Spleen (tissue), 11 donors: ENCODE results near the gene STRN. TPM values are rescaled to one million over a fixed set of nuclear protein-coding genes. Genes with fewer than 3 reads are reported as not detected.
"Not testable (repeated sequence)": the region's sequence is repeated elsewhere in the genome, so short reads cannot be mapped to it uniquely, and the experiment has no call there.

ENCODE experiments used
- DNase-seq: peaks from one replicate; pipeline ENCODE4 v3.0.0-alpha.2; 2020
- H3K27ac ChIP-seq, 8 donors: fragments of 200-600 bp; sonication (generic) in 7 of 8; 1 replicate in 4 of 8; 2 replicates in 4 of 8; pipeline versions ENCODE4 v1.5.0 to v1.8.0; 2016 to 2021; ENCODE audit warnings: inconsistent platforms in 4 of 8, mild to moderate bottlenecking in 4 of 8, moderate library complexity in 1 of 8
- H3K27me3 ChIP-seq, 7 donors: fragments of 200-600 bp; sonication (generic) in 6 of 7; replicated peaks in 1 of 7; 1 replicate in 4 of 7; 2 replicates in 3 of 7; pipeline versions ENCODE4 v1.5.0 to v1.8.0; 2016 to 2021; ENCODE audit warnings: inconsistent platforms in 3 of 7, mild to moderate bottlenecking in 1 of 7
- H3K36me3 ChIP-seq, 6 donors: fragments of 200-600 bp; sonication (generic) in 5 of 6; 1 replicate in 4 of 6; 2 replicates in 2 of 6; pipeline versions ENCODE4 v1.5.0 to v1.8.0; 2016 to 2021; ENCODE audit warnings: inconsistent platforms in 2 of 6
- H3K4me1 ChIP-seq, 6 donors: fragments of 200-600 bp; sonication (generic) in 5 of 6; 1 replicate in 3 of 6; 2 replicates in 3 of 6; pipeline versions ENCODE4 v1.5.0 to v1.8.0; 2016 to 2021; ENCODE audit warnings: inconsistent platforms in 3 of 6
- H3K4me3 ChIP-seq, 8 donors: fragments of 200-600 bp; sonication (generic) in 7 of 8; 1 replicate in 4 of 8; 2 replicates in 4 of 8; pipeline versions ENCODE4 v1.5.0 to v1.8.0; 2016 to 2021; ENCODE audit warnings: inconsistent platforms in 4 of 8, mild to moderate bottlenecking in 4 of 8, moderate library complexity in 2 of 8
- H3K9me3 ChIP-seq, 8 donors: fragments of 200-600 bp; sonication (generic) in 7 of 8; 1 replicate in 4 of 8; 2 replicates in 4 of 8; pipeline versions ENCODE4 v1.5.0 to v1.8.0; 2016 to 2021; ENCODE audit warnings: inconsistent platforms in 4 of 8
- POLR2A ChIP-seq, 3 donors: fragments of 450-650 bp; IDR thresholded peaks; one replicate each; pipeline ENCODE4 v1.5.1; 2017; ENCODE audit warnings: antibody characterized with exemption in 3 of 3, mild to moderate bottlenecking in 1 of 3
- POLR2AphosphoS5 ChIP-seq, 3 donors: sonication (generic); formaldehyde crosslinking; IDR thresholded peaks; one replicate each; pipeline ENCODE4 v1.5.1; 2017; ENCODE audit warnings: antibody characterized with exemption in 3 of 3
- WGBS, 5 donors: extraction: QIAGEN DNeasy Blood & Tissue Kit in 3 of 5; methylation state at CpG; one replicate each; pipeline versions ENCODE4 v1.1.5 to v1.1.7; 2013 to 2018; 5-methylcytosine and 5-hydroxymethylcytosine counted together
- intact Hi-C: fragments of 100-400 bp; cut with DNase I; formaldehyde crosslinking; loops from one replicate; pipeline ENCODE4 v1.15.0; 2023; ENCODE audit warnings: low total_unique reads
- polyA plus RNA-seq, 3 donors: library from polyadenylated mRNA; stranded (reverse); fragments of 200-250 nt; gene quantifications; one replicate each; pipeline ENCODE4 v1.2.1, GENCODE V29; 2013
- total RNA-seq, 7 donors: library from RNA; depleted of rRNA in 3 of 7; stranded (reverse); fragments of >200 nt in 3 of 7; fragmentation: NEBNext Ultra II Directional in 4 of 7; extraction: Animal tissue kit (Norgen Biotek cat#: 25700) in 4 of 7; gene quantifications; one replicate each; pipeline versions ENCODE4 v1.1.0 to v1.2.1, GENCODE V29; 2016 to 2021
- TF ChIP-seq, protein P1 (sequence below), 11 experiments: fragments of 200-600 bp in 7 of 11; fragments of 450-650 bp in 4 of 11; sonication (generic) in 4 of 11; IDR thresholded peaks in 8 of 11; conservative IDR thresholded peaks in 3 of 11; 1 replicate in 7 of 11; 2 replicates in 4 of 11; pipeline versions ENCODE4 v1.4.0 to v1.8.0; 2016 to 2021; ENCODE audit warnings: antibody characterized with exemption in 11 of 11, inconsistent platforms in 4 of 11, mild to moderate bottlenecking in 1 of 11
- donor health status: healthy with polysubstance abuse.
- donor health status: DM: no; HTN: no; CAD: no; lungs with moderate emphysema.
- donor health status: DM: no; HTN: no; CAD: no.
- donor health status: Bipolar disorder and iron deficiency.
- donor health status: healthy.
- donor health status: DM: no; HTN: no; CAD: no.
- donor health status: DM: yes; HTN: yes; CAD: no.

STRN gene
- total and polyA plus RNA-seq, 10 donors, result 2.2 to 33.3 (median 26.2) TPM

DNA sequence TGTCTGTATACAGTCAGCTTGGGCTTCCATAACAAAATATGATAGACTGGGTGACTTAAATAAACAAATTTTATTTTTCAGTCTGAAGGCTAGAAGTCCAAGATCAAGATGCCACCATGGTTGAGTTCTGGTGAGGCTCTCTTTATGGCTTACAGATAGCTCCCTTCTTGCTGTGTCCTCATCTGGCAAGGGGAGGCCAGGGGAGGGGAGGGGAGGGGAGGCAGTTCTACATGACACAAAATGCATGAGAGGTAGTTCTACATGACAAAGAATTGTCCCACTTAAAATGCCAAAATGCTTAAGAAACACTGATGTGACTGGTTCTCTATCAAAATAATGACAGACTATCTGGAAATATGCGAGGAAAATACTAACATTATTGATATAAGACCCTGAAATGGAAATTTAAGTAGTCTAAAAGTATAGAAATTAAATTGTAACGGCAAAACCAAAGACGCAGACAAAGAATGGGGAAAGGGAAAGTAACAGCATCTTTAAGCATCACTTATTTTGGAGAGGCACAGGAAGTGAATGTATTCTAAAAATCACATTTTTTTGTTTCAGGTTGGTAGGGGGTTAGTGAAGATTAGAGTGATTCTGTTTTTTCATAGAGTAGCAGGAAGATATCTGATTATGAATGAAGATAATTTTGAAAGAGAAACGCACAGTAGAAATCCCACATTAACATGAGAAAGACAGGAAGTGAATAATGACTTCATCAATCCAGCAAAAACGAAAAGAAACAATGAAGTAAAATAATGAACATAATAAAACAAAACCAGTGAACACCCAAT is 131.4 kb downstream of the STRN start:
- no peaks in the 10 kb centered on the region for H3K4me1 ChIP-seq
- no peak for DNase-seq
- H3K36me3 ChIP-seq, result no peaks in the 10 kb centered on the region
- intact Hi-C loops, result no loop called here
- H3K9me3 ChIP-seq, result peaks cover 0 to 6% (median 0%) of the 10 kb centered on the region in 8 donors
- H3K27ac ChIP-seq, result no peak overlapping the region
- H3K4me3 ChIP-seq, result no peak overlapping the region
- peaks cover 0 to 7% (median 0%) of the 10 kb centered on the region in 7 donors for H3K27me3 ChIP-seq
- WGBS, 5 donors, result 45 to 55% (median 45%) methylated on average over 5 of the region's 5 CpGs
- TF ChIP-seq POLR2A (IDR thresholded peaks at IDR 0.05), result no peak
- no peak for TF ChIP-seq POLR2AphosphoS5 (IDR thresholded peaks at IDR 0.05)
- TF ChIP-seq, protein P1, sequence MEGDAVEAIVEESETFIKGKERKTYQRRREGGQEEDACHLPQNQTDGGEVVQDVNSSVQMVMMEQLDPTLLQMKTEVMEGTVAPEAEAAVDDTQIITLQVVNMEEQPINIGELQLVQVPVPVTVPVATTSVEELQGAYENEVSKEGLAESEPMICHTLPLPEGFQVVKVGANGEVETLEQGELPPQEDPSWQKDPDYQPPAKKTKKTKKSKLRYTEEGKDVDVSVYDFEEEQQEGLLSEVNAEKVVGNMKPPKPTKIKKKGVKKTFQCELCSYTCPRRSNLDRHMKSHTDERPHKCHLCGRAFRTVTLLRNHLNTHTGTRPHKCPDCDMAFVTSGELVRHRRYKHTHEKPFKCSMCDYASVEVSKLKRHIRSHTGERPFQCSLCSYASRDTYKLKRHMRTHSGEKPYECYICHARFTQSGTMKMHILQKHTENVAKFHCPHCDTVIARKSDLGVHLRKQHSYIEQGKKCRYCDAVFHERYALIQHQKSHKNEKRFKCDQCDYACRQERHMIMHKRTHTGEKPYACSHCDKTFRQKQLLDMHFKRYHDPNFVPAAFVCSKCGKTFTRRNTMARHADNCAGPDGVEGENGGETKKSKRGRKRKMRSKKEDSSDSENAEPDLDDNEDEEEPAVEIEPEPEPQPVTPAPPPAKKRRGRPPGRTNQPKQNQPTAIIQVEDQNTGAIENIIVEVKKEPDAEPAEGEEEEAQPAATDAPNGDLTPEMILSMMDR (IDR thresholded peaks at IDR 0.05 in 8 of 11, conservative IDR thresholded peaks at IDR 0.05 in 3 of 11), result no peak

DNA sequence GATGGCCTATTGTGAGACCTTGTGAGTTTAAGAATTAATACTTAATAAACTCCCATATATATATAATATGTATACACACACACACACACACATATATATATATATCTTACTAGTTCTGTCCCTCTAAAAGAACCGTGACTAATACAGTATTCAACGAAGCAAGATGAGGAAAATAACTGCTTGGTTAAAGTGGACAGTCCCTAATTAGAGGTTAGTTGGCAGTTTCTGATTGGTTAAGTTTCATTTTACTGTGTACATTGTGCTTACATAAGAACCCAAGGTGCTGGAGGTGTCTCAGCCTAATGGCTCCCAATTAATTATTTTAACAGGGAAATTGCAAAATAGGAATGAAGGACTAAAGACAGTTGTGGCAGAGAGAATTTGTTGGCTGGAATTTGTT is 132.1 kb downstream of the STRN start:
- no peaks in the 10 kb centered on the region for H3K36me3 ChIP-seq
- no peak for DNase-seq
- peaks cover 0 to 13% (median 0%) of the 10 kb centered on the region in 7 donors for H3K27me3 ChIP-seq
- WGBS, 5 donors, result 60 to 93% (median 87%) methylated on average over 2 of the region's 2 CpGs
- peaks cover 0 to 6% (median 0%) of the 10 kb centered on the region in 8 donors for H3K9me3 ChIP-seq
- H3K27ac ChIP-seq, result no peak overlapping the region
- no peak overlapping the region for H3K4me3 ChIP-seq
- intact Hi-C loops, result no loop called here
- no peaks in the 10 kb centered on the region for H3K4me1 ChIP-seq
- TF ChIP-seq, protein P1 (IDR thresholded peaks at IDR 0.05 in 8 of 11, conservative IDR thresholded peaks at IDR 0.05 in 3 of 11), result no peak
- no peak for TF ChIP-seq POLR2A (IDR thresholded peaks at IDR 0.05)
- TF ChIP-seq POLR2AphosphoS5 (IDR thresholded peaks at IDR 0.05), result no peak

DNA sequence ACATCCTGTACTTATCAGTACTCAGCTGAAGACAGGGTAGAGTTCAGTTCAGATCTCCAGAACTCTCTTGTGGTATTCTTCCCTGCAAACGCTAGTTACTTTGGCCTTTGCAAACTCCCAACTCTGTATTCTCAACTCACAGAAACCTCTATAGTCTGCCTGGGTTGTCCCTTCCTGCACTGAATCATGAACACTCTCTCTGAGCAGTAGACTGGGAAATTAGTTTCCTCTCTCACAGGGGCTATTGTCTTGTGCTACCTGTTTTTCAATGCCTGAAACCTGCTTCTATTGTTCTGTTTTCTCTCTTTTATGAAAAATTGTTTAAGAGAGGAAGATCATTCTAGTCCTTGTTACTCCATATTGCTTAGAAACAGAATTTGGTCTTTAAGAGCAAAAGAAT is 135.2 kb downstream of the STRN start:
- H3K4me3 ChIP-seq, result no peak overlapping the region
- TF ChIP-seq, protein P1 (IDR thresholded peaks at IDR 0.05 in 8 of 11, conservative IDR thresholded peaks at IDR 0.05 in 3 of 11), result no peak
- no peak for TF ChIP-seq POLR2A (IDR thresholded peaks at IDR 0.05)
- no peak for TF ChIP-seq POLR2AphosphoS5 (IDR thresholded peaks at IDR 0.05)
- H3K4me1 ChIP-seq, result no peaks in the 10 kb centered on the region
- 56 to 74% (median 65%) methylated on average over 1 of the region's 1 CpG for WGBS, 5 donors
- H3K27me3 ChIP-seq, result peaks cover 0 to 13% (median 0%) of the 10 kb centered on the region in 7 donors
- H3K9me3 ChIP-seq, result peaks cover 0 to 6% (median 0%) of the 10 kb centered on the region in 8 donors
- no peaks in the 10 kb centered on the region for H3K36me3 ChIP-seq
- no peak overlapping the region for H3K27ac ChIP-seq
- no peak for DNase-seq
- intact Hi-C loops, result no loop called here

DNA sequence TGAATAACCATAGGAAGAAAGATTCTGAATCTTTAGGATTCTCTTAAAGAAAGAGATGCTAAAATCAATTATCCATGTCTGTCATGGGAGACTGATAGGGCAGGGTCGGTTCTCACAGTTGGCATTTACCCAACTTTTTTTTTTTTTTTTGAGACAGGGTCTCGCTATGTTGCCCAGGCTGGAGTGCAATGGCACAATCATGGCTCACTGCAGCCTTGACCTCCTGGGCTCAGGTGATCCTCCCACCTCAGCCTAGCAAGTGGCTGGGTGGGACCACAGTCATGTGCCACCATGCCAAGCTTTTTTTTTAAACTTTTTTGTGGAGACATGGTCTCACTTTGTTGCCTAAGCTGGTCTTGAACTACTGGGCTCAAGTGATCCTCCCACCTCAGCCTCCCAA is 141.7 kb downstream of the STRN start:
- H3K4me3 ChIP-seq, H3K36me3 ChIP-seq, DNase-seq, H3K27me3 ChIP-seq, H3K9me3 ChIP-seq, H3K4me1 ChIP-seq, intact Hi-C loops, H3K27ac ChIP-seq: not testable (repeated sequence)
- WGBS, 5 donors, result 79 to 94% (median 84%) methylated on average over 2 of the region's 2 CpGs
